GM23248 (cell line): ENCODE results near the gene JUN. TPM values are rescaled to one million over a fixed set of nuclear protein-coding genes. Genes with fewer than 3 reads are reported as not detected.

Source experiments
- DNase-seq: peaks from one replicate; pipeline ENCODE4 v3.0.0-alpha.2; 2015
- H2AFZ ChIP-seq: fragments of 200-600 bp; sonication (generic); 2 replicates; pipeline ENCODE4 v1.6.1; 2016; ENCODE audit warnings: antibody characterized with exemption
- H3F3A ChIP-seq: fragments of 200-600 bp; sonication (generic); 2 replicates; pipeline ENCODE4 v1.6.1; 2016; ENCODE audit warnings: mild to moderate bottlenecking, antibody characterized with exemption, mixed run types; ENCODE audit not compliant: insufficient read depth
- H3K27ac ChIP-seq: fragments of 200-600 bp; sonication (generic); 2 replicates; pipeline ENCODE4 v1.5.1; 2016; ENCODE audit warnings: mild to moderate bottlenecking
- H3K27me3 ChIP-seq: fragments of 200-600 bp; sonication (generic); replicated peaks from 2 replicates; pipeline ENCODE4 v1.6.1; 2016; ENCODE audit warnings: mild to moderate bottlenecking; ENCODE audit not compliant: insufficient read depth
- H3K36me3 ChIP-seq: fragments of 200-600 bp; sonication (generic); 2 replicates; pipeline ENCODE4 v1.6.1; 2016; ENCODE audit warnings: low read depth, mild to moderate bottlenecking
- H3K4me1 ChIP-seq: fragments of 200-600 bp; sonication (generic); 2 replicates; pipeline ENCODE4 v1.6.1; 2016; ENCODE audit warnings: mild to moderate bottlenecking; ENCODE audit not compliant: insufficient read depth
- H3K4me2 ChIP-seq: fragments of 200-600 bp; sonication (generic); one replicate; pipeline ENCODE4 v1.6.1; 2016; ENCODE audit warnings: mild to moderate bottlenecking; ENCODE audit not compliant: unreplicated experiment
- H3K4me3 ChIP-seq: fragments of 200-600 bp; sonication (generic); 2 replicates; pipeline ENCODE4 v1.5.1; 2016; ENCODE audit warnings: mild to moderate bottlenecking
- H3K79me2 ChIP-seq: fragments of 200-600 bp; sonication (generic); 2 replicates; pipeline ENCODE4 v1.6.1; 2016; ENCODE audit warnings: mild to moderate bottlenecking; ENCODE audit not compliant: insufficient read depth
- H3K9ac ChIP-seq: fragments of 200-600 bp; sonication (generic); 2 replicates; pipeline ENCODE4 v1.6.1; 2016; ENCODE audit warnings: mild to moderate bottlenecking
- H3K9me2 ChIP-seq: fragments of 200-600 bp; sonication (generic); 2 replicates; pipeline ENCODE4 v1.6.1; 2016; ENCODE audit warnings: mixed run types, mild to moderate bottlenecking, moderate library complexity; ENCODE audit not compliant: insufficient read depth
- H3K9me3 ChIP-seq: fragments of 200-600 bp; sonication (generic); one replicate; pipeline ENCODE4 v1.6.1; 2017; ENCODE audit warnings: low read depth
- H4K20me1 ChIP-seq: fragments of 200-600 bp; sonication (generic); 2 replicates; pipeline ENCODE4 v1.6.0; 2016; ENCODE audit not compliant: insufficient read depth
- EZH2 ChIP-seq: fragments of 200-600 bp; sonication (generic); IDR thresholded peaks from 2 replicates; pipeline ENCODE4 v1.6.1; 2018; ENCODE audit warnings: antibody characterized with exemption, mild to moderate bottlenecking; ENCODE audit not compliant: insufficient read depth, poor library complexity, severe bottlenecking
- EZH2phosphoT487 ChIP-seq: fragments of 200-600 bp; sonication (generic); IDR thresholded peaks from 2 replicates; pipeline ENCODE4 v1.6.1; 2018; ENCODE audit warnings: antibody characterized with exemption, moderate library complexity, mild to moderate bottlenecking, low read depth; ENCODE audit not compliant: insufficient read depth
- WGBS, 2 experiments: methylation state at CpG; one replicate each; pipeline ENCODE4 v1.1.6; 2015 to 2017; ENCODE audit warnings: low lambda C conversion rate in 2 of 2, low coverage in 1 of 2; ENCODE audit errors: missing lambda C conversion rate in 2 of 2; 5-methylcytosine and 5-hydroxymethylcytosine counted together
- in situ Hi-C: fragments of 300-500 bp; cut with MboI; formaldehyde crosslinking; loops from 2 replicates; pipeline ENCODE4 v1.15.0; 2020
- polyA plus RNA-seq: library from polyadenylated mRNA; unstranded; fragments of >200 nt; fragmentation: Nextera tagmentation; extraction: Ambion mirVana; gene quantifications from 2 replicates; pipeline ENCODE4 v1.2.1, GENCODE V29; 2016
- total RNA-seq: library from RNA; depleted of rRNA; stranded (reverse); fragments of >200 nt; shearing (Covaris generic); gene quantifications from 2 replicates; pipeline ENCODE4 v1.2.3, GENCODE V29; 2014

The JUN gene
- total and polyA plus RNA-seq, 2 experiments from 2014 or later: 45.3 to 112 TPM

DNA sequence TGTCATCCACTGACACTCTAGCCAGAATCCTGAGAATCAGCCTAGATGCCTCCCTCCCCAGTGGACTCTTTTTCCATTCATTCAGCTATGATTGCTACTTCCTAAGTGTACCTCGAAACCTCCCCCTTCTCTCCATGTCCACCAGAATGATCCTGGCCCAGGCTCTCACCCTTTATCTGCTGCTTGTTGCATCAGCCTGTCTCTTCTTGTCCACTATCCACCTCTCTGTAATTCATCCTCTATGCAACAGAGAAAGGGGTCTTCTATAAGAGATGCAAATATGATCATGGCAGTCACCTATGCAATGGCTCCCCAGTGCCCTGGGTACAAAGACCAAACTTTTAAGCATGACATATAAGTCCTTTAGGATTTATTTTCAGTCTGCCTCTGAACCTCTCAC is 37.7 kb downstream of the JUN start:
- Histone ChIP-seq H3K4me2 (no peak overlapping the region), H3K79me2 (no peaks in the 10 kb centered on the region), H3F3A (no peaks in the 10 kb centered on the region), H3K9me2 (no peaks in the 10 kb centered on the region), H3K27me3 (no peaks in the 10 kb centered on the region), H3K4me3 (no peak overlapping the region), H3K4me1 (peaks cover 16% of the 10 kb centered on the region), H3K27ac (no peak overlapping the region), H4K20me1 (no peaks in the 10 kb centered on the region), H3K9me3 (no peaks in the 10 kb centered on the region), H3K9ac (no peak overlapping the region), H3K36me3 (no peaks in the 10 kb centered on the region), H2AFZ (no peak overlapping the region)
- 97 to 100% methylated on average over 1 of the region's 1 CpG for WGBS, 2 experiments
- TF ChIP-seq EZH2phosphoT487: no peak
- no peak for TF ChIP-seq EZH2
- in situ Hi-C loops: loop anchor here (25.0 kb wide), 1 partner anchor 1191 kb away; the partner anchor contains the start of gene CYP2J2
- no peak for DNase-seq

DNA sequence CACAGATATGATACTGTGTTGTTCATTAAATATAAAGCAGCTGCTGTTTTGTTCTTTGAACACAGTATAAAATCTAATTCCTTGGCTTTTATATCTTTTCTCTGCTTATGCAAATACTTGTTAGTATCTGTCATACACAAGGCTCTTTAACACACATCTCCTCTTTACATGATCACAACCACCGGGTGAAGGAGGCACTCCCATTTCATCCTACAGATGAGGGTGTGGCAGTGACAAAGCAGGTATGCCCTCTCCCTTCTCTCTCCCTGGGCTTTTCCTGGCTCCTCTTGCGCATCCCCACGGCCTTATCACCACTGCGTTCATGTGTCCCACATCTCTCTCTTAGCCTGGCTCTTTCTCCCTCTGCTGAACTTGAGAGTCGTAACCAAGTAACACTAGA is 38.2 kb downstream of the JUN start:
- Histone ChIP-seq H3K9me3 (no peaks in the 10 kb centered on the region), H3K4me1 (peaks cover 16% of the 10 kb centered on the region), H3F3A (no peaks in the 10 kb centered on the region), H3K79me2 (no peaks in the 10 kb centered on the region), H4K20me1 (no peaks in the 10 kb centered on the region), H3K27ac (no peak overlapping the region), H3K4me2 (no peak overlapping the region), H3K27me3 (no peaks in the 10 kb centered on the region), H2AFZ (no peak overlapping the region), H3K4me3 (no peak overlapping the region), H3K36me3 (no peaks in the 10 kb centered on the region), H3K9me2 (no peaks in the 10 kb centered on the region), H3K9ac (no peak overlapping the region)
- 67% methylated on average over 5 of the region's 5 CpGs for WGBS, 2 experiments
- in situ Hi-C loops: loop anchor here (25.0 kb wide), 1 partner anchor 1192 kb away; the partner anchor contains the start of gene CYP2J2
- DNase-seq: no peak
- TF ChIP-seq EZH2 (no peak), EZH2phosphoT487 (no peak)

DNA sequence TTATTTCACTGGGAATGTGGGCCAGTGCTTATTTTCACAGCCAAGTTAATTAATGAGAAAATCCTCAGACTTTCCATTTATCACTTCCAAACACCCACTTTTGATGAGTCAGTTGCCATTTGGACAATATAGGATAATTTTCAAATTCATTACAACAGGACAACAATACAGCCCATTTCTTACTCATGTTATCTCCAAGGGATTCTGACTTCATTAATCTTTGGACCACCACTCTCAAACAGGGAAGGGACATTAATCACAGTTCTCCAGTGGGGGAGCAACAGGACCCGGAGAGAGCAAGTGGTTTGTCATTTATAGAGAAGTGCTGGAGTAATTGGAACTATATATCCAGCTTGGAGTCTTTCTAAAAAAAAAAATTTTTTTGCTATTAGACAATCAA is 38.7 kb downstream of the JUN start:
- Histone ChIP-seq H3K27ac (no peak overlapping the region), H3K79me2 (no peaks in the 10 kb centered on the region), H3K36me3 (no peaks in the 10 kb centered on the region), H2AFZ (no peak overlapping the region), H3K9me3 (no peaks in the 10 kb centered on the region), H3K4me1 (peaks cover 16% of the 10 kb centered on the region), H3K9ac (no peak overlapping the region), H4K20me1 (no peaks in the 10 kb centered on the region), H3K4me3 (no peak overlapping the region), H3K27me3 (no peaks in the 10 kb centered on the region), H3F3A (no peaks in the 10 kb centered on the region), H3K4me2 (no peak overlapping the region), H3K9me2 (no peaks in the 10 kb centered on the region)
- peak; percentile 42 for DNase-seq
- WGBS, 2 experiments: 12 to 17% methylated on average over 1 of the region's 1 CpG
- TF ChIP-seq EZH2phosphoT487 (no peak), EZH2 (no peak)
- in situ Hi-C loops: loop anchor here (25.0 kb wide), 1 partner anchor 1192 kb away; the partner anchor contains the start of gene CYP2J2

DNA sequence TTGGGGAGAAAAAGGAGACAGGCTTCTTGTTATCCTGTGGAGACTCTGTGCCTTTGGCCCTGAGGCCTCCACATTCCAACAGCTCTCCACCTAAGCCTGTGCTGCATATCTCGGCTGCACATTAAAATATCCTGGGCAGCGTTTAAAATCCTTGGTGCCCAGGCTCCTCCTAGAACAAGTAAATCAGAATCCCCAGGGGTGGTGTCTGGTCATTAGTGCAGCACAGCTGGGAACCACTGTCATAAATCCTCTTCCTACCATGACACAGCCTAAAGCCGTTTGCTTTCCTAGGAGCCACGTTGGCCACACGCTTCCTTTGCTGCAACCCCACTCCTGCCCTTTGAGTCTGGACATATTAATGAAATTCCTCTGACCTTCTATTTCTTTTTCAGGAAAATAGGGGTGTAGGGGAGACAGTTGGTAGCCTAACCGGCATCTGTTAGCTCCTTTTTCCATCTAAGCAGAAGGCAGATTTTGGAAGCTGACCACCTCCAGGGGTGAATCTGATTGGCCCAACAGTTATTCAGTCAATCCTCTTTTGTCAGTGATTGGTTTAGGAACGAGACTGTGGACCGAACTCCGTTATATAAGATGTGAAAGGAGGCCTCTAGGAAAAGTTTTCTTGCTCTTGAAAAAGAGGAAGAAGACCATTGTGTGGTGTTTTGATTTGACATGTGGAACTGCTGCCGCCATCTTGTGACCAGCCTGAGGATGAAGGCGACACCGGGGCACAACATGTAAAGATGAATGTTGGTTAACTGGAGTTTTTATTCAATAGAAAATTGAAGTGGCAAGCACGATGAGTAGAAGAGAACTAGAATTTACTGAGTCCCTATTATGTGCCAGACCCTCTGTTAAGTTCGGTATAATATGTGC is 41.9 kb downstream of the JUN start:
- no peaks in the 10 kb centered on the region for H3K36me3 ChIP-seq
- H3K4me2 ChIP-seq: no peak overlapping the region
- no peak overlapping the region for H2AFZ ChIP-seq
- H4K20me1 ChIP-seq: no peaks in the 10 kb centered on the region
- DNase-seq: no peak
- H3F3A ChIP-seq: no peaks in the 10 kb centered on the region
- H3K79me2 ChIP-seq: no peaks in the 10 kb centered on the region
- TF ChIP-seq EZH2: no peak
- no peak for TF ChIP-seq EZH2phosphoT487
- H3K4me3 ChIP-seq: no peak overlapping the region
- no peaks in the 10 kb centered on the region for H3K9me2 ChIP-seq
- H3K9me3 ChIP-seq: no peaks in the 10 kb centered on the region
- H3K27ac ChIP-seq: no peak overlapping the region
- 94 to 97% methylated on average over 14 of the region's 14 CpGs for WGBS, 2 experiments
- H3K4me1 ChIP-seq: peaks cover 18% of the 10 kb centered on the region
- in situ Hi-C loops: loop anchor here (25.0 kb wide), 1 partner anchor 1195 kb away; the partner anchor contains the start of gene CYP2J2
- no peaks in the 10 kb centered on the region for H3K27me3 ChIP-seq
- H3K9ac ChIP-seq: no peak overlapping the region
